GM19397 (cell line): Measurements from ENCODE around the gene DNAJC3.
A peak's percentile ranks its signal among the peaks of the same experiment; 100 is the strongest.
"Not testable (repeated sequence)": the region's sequence is repeated elsewhere in the genome, so short reads cannot be mapped to it uniquely, and the experiment has no call there.

ENCODE experiments used
- ATAC-seq: cut with Tn5 transposase; IDR thresholded peaks from one replicate; pipeline ENCODE4 v1.9.1; 2021; ENCODE audit warnings: mild to moderate bottlenecking, moderate library complexity; ENCODE audit not compliant: unreplicated experiment

Gene DNAJC3

DNA sequence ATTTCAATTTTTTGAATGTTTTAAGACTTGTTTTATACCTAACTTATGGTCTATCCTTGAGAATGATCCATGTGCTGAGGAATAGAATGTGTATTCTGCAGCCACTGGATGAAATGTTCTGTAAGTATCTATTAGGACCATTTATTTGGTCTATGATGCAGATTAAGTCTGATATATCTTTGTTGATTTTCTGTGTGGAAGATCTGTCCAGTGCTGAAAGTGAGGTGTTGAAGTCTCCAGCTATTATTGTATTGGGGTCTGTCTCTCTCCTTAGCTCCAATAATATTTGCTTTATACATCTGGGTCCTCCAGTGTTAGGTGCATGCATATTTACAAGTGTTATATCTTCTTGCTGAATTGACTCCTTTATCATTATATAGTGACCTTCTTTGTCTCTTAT lies 9.7 kb upstream of the DNAJC3 start:
- not testable (repeated sequence) for ATAC-seq

- ATAC-seq = no peak
These were observed 5.3 kb upstream of the DNAJC3 start for GRCh38 chr13:95671597-95671996.

DNA sequence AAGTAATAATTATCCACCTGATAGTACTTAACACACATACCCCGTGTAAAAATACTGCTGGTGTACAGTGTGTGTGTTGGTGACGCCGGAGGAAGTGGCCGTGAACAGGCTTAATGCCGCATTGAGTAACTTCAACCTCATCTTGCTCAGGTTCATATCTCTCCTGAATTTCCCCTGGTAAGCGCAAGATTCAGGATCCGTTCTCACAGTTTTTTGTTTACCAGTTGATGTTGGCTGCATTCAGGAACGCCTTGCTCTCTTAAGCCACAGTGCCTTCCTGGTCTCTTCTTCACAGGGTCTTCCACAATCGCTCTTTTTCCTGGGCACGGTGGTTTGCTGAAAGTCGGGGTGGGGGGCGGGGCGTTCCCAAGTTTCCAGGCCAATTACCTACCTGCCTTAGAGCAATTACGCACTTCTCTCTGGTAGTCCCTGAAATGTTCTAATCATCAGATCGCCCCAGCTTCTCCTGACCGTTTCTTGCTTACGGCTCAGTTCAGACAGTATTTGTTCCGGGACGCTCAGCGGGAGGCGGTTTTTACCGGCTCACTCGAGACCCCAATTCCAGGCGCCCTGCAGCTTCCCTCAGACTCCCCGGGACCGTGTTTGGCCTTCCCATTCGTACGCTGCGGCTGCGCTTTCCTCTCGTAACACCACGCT lies 706 bp upstream of the DNAJC3 start:
- ATAC-seq = peak; percentile 11

- ATAC-seq = no peak
These were observed 776 bp downstream of the DNAJC3 start for GRCh38 chr13:95677564-95678266.

DNA sequence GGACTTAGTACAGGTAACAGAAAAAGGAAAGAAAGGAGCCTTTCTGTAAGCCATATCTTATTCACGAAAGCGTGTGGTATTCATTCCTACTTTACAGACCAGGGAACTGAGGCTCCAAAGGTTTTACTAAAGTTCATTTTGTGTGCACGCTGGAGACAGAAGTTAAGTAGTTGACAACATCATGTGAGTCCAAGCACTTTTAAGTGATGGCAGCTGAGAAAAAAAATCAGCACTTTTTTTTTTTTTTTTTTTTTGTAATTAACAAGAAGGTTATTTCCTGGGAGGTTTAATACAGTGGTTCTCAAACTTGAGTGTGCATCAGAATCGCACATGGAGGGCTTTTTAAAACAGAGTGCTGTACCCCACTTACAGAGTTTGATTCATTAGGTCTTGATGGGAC lies 2.0 kb downstream of the DNAJC3 start:
- ATAC-seq = no peak

GRCh38 chr13:95679722-95680121 lies 2.8 kb downstream of the DNAJC3 start:
- no peak for ATAC-seq

DNA sequence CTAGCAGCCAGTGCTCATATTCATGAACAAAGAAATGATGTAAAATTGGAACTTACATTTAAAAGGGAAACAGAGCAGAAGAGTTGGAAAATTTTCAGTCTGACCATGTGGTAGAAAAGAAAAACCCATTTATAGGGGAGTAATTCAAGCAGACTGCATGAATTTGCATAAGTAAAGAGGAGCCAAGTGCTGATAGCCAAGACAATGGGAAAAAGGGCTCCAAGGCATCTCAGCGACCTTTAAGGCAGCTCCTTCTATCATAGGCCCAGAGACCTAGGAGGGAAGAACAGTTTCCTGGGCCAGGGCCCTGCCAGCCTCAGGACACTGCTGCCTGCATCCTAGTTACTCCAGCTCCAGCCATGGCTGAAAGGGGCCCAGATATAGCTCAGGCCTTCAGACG lies 7.5 kb downstream of the DNAJC3 start:
- ATAC-seq = no peak

DNA sequence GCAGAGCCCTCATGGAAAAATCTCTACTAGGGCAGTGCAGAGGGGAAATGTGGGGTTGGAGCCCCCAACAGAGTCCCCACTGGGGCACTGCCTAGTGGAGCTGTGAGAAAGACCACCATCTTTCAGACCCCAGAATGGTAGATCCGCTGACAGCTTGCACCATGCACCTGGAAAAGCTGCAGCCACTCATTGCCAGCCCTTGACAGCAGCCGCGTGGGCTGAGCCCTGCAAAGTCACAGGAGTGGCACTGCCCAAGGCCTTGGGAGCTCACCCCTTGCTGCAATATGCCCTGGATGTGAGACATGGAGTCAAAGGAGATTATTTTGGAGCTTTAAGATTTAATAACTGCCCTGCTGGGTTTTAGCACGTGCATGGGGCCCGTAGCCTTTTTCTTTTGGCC lies 8.0 kb downstream of the DNAJC3 start:
- ATAC-seq = not testable (repeated sequence)

GRCh38 chr13:95689582-95689926 lies 12.6 kb downstream of the DNAJC3 start:
- no peak for ATAC-seq

GRCh38 chr13:95690986-95691385 lies 14.0 kb downstream of the DNAJC3 start:
- not testable (repeated sequence) for ATAC-seq

- no peak for ATAC-seq
These were observed 20.2 kb downstream of the DNAJC3 start for GRCh38 chr13:95697052-95697680.

DNA sequence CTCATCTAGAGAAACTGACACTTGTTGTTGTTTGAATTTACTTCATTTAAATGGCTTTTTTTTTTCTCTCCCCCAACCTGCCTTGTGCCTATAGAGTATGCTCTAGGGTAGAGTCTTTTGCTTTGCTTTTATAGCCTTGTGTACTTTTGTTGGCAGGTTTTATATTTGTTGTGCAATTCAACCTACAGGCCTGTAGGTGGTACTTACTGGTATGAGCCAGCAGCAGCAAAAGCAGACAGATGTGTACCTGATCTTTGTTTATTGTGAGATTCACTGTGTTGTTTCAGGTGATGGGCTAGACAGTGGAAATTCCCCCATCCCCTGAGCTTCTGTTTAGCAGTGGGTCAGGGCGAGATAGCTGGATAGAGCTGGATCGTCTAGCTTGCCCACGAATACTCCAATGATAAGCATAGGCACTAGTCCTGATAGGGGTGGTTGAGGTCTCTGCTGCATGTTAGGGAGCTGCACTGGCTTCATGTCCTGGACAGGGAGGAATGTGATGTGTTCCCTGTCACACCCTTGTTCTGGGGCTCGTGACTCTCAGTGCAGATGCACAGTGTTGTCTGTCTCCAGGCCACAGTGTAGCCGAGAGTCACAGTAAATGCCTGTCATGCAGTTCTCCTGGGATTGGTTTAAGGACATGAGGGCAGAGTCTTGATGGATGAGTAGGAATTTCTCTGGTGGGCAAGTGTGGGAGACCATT lies 21.3 kb downstream of the DNAJC3 start:
- no peak for ATAC-seq

GRCh38 chr13:95703576-95703975 lies 26.6 kb downstream of the DNAJC3 start:
- no peak for ATAC-seq

DNA sequence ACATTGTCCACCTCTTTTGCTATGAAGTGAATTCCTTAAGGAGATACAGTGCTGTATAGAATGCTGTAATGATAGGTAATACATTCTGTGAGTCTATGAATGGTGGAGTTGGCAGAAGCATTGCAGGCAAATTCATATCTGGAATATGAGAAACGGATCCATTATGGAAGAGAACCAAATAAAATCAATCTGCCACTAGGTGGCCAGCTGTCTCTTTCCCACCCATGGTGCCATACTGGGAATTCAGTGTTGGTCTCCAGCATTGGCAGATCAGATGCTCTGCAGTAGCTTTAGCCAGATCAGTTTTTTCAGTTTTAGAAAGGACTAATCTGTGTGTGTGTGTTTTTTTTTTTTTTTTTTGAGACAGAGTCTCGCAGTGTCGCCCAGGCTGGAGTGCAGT lies 27.6 kb downstream of the DNAJC3 start:
- ATAC-seq = no peak

GRCh38 chr13:95706356-95706755 lies 29.4 kb downstream of the DNAJC3 start:
- no peak for ATAC-seq

- no peak for ATAC-seq
These were observed 30.1 kb downstream of the DNAJC3 start for GRCh38 chr13:95707035-95707434.

DNA sequence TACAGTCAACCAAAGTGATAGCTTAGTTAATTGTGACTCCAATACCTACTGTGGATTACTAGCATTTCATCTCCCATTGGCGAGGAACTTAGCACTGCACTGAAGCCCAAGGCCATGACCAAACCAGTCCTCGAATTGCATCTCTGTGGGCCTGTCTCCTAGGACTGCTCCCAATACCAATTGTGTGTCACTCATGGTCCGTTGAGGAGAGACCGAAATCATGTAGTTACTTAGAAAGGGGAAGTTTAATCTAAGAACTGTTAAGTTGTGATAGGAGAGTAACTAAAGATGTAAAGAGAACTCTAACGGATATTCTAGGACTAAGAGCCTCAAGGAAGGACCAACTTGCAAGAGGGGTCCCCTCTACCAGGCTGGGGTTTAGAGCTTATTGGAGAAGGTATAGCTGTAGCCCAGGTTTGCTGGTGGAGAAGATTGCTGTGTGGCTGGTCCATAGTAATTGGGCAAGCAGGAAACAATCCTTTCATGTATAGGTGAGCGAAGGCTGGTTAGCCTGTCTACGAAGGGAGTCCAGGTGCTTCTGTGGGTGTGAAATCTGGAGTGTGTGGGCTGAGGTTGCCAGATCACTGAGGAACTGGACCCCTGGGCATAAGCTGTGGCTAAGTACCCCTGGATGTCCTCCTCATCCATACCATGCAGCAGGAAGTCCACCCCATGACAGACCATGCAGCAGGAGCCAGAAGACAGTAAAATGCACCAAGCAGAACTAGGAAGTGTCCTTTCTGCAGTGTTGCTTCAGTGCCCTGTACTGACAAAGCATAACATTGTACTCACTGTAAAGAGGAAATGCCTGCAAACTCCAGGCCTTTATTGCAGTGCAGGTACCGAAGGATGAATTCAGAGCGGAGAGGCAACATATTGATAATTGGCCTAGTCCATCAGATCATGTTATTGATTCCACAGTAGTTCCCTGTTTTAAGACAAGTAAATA lies 30.8 kb downstream of the DNAJC3 start:
- no peak for ATAC-seq

- no peak for ATAC-seq
These were observed 31.4 kb downstream of the DNAJC3 start for GRCh38 chr13:95708391-95708774.

DNA sequence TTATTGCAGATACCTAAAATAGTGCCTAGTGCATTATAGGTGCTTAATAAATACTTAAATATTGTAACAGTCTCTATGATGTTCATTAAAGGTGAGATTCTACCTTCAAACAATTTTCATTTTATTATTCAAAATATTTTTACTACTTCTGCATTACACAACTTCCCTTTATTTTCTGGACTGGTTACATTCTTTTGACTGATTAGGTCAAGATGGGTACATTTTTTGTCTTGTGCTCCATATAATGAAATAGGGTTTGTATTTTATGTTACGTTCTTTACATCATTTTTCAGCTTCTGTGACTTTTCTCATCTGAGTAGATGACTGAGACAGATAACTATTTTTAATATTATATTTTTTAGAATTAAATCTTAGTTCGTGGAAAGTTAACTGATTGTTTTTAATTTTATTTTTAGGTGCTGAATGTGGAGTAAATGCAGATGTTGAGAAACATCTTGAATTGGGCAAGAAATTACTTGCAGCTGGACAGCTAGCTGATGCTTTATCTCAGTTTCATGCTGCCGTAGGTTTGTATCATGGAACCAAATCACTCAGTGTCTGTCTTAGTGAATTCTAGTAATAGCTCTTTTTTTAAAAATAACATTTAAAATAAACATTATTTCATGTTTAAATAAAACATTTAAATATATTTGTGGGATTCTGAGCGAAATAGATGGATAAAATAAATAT lies 32.0 kb downstream of the DNAJC3 start:
- no peak for ATAC-seq

DNA sequence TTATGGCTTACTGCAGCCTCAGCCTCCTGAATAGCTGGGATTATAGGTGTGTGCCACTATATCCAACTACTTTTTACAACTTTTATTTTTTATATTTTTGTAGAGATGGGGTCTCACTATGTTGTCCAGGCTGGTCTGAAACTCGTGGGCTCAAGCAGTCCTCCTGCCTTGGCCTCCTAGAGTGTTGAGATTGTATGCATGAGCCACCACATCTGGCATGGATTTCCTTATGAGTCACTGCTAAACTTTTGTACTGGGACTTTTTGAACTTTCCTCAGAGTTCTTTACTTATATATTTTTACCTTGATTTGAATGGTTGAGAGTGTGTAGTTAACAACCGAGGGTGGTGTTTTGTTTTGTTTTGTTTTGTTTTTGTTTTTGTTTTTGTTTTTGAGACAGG lies 33.4 kb downstream of the DNAJC3 start:
- ATAC-seq = no peak
